Right forelimb (tissue), 1 donor: ENCODE results near the gene ZSWIM1.
"Not testable (repeated sequence)": the region's sequence is repeated elsewhere in the genome, so short reads cannot be mapped to it uniquely, and the experiment has no call there.

ENCODE experiments used
- DNase-seq: peaks from one replicate; pipeline ENCODE4 v3.0.0-alpha.2; 2018

Gene ZSWIM1

DNA sequence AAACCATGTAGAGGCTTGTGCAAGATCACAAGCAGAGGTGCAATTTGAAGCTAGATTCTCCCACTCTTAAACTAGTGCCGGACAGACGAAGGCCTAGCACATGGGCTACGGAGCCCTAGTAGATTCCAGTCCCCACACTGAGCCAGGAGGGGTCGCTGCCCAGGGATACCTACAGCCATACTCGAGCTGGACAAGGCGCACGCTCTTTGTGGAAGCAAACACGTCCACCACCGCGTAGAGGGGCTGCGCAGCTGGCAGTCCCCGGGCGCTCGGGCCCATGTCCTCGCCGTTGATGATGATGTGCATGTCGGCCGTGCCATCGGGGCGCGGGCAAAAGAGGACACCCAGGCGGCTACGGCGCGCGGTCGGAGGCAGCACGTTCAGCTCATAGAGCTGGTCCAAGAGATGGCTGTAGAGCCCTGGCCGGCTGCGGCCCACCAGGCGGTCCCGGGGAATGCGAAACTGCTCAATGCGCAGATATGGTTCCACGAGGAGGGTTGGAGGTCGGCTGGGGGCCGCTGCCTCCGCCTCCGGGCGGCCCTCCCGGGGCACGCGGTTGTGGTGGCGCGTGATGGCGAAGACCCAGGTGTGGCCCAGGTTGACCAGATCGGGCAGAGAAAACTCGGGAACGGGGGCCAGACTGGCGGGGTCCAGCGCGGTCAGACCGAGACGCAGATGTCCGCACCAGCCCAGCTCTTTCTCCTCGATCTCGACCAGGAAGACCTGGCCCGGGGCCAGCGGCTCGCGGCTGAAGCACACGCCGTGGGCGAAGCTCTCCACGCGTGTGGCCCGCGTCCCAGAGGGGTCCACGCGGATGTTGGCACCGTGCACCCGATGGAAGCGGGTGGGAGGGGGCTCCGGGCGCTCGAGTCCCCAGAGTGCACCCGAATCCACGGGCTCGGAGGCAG lies 9.3 kb downstream of the ZSWIM1 start:
- peak; percentile 87 for DNase-seq

DNA sequence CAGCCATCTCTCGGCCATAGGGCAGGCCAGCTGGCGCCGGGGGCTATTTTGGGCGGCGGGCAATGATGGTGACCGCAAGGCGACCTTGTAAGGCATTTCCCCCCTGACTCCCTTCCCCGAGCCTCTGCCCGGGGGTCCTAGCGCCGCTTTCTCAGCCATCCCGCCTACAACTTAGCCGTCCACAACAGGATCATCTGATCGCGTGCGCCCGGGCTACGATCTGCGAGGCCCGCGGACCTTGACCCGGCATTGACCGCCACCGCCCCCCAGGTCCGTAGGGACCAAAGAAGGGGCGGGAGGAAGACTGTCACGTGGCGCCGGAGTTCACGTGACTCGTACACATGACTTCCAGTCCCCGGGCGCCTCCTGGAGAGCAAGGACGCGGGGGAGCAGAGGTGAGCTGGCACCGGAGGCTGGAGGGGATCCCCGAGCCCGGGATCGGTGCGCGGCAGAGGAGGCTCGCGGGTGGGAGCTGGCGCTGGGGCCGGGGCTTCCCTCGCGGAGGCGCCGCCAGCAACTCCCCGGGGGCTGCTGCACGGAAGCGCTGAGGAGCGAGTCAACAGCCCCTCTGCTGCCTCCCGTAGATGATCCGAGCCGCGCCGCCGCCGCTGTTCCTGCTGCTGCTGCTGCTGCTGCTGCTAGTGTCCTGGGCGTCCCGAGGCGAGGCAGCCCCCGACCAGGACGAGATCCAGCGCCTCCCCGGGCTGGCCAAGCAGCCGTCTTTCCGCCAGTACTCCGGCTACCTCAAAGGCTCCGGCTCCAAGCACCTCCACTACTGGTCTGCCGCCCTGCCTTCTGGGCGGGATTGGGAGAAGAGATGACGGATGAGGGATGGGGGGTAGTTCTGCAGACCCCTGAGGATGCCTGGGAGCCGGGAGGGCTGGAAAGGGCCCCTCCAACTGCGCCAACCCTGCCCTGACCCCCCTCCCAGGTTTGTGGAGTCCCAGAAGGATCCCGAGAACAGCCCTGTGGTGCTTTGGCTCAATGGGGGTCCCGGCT lies 10.3 kb downstream of the ZSWIM1 start, which contains the start of the genes CTSA and NEURL2:
TSS of gene CTSA (plus strand) at position 351 of the 999 bp plus-strand sequence. CDS start at position 585, 234 bp downstream.
TSS of gene NEURL2 (minus strand) at position 224 of the 999 bp plus-strand sequence. CDS start at position 7, 217 bp downstream.
- peak; percentile 96 for DNase-seq

DNA sequence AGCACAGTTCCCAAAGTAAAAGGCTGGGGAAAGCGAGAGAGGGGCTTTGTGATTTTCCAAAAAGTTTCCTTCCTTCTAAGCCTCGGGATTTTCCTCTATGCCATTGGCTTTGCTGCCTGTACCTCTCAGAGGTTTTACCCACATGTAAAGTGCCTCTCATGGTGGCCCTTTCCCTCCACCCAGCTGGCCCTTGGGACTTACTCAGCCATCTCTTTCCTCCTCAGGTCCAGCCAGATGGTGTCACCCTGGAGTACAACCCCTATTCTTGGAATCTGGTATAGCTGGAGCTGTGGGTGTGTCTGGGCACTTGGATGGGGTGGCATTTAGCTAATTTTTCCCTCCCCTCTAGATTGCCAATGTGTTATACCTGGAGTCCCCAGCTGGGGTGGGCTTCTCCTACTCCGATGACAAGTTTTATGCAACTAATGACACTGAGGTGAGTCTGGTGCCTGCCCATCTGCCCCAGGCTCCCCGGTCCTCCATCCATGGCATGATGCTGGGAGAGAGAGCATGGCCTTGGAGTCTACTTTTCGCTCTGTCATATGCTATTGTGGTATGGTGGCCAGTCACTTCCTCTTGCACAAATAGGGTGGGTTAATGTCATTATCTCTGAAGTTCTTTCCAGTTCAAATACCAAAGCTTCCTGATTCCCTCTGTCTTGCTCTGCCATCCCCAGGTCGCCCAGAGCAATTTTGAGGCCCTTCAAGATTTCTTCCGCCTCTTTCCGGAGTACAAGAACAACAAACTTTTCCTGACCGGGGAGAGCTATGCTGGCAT lies 11.2 kb downstream of the ZSWIM1 start:
- DNase-seq, result no peak

DNA sequence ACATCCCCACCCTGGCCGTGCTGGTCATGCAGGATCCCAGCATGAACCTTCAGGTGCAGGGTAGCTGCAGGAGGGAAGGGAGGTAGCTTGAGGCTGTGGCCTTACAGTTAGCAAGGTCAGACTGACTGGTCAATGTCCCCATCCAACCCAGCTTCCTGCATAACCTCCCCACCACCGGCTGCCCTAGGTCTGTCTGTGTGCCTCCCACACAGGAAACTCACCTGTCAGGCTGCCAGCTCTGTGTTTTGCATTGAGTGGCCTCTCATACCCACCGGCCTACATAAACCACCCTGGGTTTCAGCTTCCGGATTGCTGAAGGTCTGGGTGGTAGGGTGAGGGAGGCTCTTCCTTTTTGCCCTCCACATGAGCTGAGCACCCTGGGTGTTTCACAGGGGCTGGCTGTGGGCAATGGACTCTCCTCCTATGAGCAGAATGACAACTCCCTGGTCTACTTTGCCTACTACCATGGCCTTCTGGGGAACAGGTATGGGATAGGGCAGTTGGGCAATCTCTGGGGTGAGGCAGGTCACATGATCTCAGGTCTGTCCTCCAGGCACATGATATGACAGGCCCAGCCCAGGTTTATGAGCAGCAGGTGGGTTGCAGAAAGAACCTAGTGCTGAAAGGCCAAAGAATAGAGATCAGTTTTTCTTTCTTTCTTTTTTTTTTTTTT lies 11.9 kb downstream of the ZSWIM1 start:
- no peak for DNase-seq

DNA sequence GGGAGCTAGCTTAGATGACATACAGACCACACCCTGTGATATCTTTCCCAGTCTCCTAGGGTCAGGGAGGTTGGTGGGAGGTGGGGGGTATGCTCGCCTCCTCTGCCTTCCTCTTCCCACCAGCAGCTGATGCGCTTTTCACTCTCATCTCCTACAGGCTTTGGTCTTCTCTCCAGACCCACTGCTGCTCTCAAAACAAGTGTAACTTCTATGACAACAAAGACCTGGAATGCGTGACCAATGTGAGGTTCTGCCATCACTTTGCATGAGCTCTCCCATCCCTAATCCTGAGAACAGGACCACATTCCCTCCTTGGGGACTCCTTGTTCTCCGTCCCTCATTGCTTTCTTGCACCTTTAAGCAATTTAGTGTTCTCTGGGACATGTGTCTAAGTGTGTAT lies 12.8 kb downstream of the ZSWIM1 start:
- DNase-seq, result no peak

DNA sequence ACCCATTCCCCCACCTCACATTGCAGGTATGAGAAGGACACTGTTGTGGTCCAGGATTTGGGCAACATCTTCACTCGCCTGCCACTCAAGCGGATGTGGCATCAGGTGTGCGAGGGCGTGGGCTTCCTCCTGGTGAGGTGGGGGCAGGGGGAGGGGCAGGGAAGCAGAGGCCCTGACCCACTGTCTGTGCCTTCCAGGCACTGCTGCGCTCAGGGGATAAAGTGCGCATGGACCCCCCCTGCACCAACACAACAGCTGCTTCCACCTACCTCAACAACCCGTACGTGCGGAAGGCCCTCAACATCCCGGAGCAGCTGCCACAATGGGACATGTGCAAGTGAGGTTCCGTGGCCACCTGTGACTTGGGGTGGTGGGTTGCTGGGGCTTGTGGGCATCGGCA lies 13.8 kb downstream of the ZSWIM1 start:
- DNase-seq, result no peak

DNA sequence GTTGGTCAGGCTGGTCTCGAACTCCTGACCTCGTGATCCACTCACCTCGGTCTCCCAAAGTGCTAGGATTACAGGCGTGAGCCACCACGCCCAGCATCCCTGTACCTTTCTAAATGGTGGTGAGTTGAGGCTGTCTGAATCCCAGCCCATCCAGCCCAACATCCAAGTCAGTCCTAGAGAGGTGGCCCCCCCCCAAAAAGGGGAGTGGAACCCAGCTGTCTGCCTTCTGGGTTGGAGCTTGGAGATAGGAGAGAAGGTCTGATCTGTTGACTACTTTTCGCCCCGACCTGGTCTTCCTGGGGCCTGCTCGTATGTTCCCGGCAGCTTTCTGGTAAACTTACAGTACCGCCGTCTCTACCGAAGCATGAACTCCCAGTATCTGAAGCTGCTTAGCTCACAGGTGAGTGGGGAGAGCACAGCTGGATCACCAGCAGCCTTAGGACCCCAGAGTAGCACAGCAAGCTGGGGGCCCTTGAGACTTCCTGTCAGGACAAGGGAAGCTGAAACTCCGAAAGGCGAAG lies 15.7 kb downstream of the ZSWIM1 start:
- no peak for DNase-seq

DNA sequence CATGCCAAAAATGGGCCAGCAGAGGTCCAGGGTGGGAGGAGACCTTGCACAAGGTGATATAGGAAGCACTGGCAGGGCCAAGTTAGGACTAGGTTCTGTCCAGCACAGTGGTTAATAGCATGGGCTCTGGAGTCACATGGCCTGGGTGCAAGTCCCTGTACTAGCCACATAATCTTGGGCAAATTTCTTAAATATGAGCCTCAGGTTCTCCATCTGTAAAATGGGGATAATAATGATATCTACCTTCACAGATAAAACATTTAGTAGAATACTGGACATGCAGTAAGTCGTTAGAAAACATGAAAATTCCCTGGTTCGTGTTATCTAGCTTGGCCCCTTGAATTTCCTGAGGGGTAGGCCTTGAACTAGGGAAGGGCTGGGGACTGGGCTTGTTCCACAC lies 16.3 kb downstream of the ZSWIM1 start:
- no peak for DNase-seq

DNA sequence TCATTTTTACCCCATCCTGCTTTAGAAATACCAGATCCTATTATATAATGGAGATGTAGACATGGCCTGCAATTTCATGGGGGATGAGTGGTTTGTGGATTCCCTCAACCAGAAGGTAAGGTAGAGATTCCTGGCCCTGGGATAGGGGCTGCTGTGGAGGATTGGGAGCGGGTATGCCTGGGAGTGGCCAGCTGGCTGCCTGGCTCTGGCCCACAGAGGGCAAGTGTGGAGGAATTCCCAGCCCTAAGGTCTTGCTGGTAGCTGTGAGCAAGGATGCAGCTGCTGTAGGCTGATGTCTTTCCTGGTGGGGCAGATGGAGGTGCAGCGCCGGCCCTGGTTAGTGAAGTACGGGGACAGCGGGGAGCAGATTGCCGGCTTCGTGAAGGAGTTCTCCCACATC lies 16.7 kb downstream of the ZSWIM1 start:
- DNase-seq, result no peak

DNA sequence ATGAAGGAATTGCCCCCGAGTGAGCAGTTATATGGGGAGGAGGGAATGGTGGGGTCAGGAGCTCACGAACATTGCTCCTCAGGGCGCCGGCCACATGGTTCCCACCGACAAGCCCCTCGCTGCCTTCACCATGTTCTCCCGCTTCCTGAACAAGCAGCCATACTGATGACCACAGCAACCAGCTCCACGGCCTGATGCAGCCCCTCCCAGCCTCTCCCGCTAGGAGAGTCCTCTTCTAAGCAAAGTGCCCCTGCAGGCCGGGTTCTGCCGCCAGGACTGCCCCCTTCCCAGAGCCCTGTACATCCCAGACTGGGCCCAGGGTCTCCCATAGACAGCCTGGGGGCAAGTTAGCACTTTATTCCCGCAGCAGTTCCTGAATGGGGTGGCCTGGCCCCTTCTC lies 17.3 kb downstream of the ZSWIM1 start:
- DNase-seq, result no peak

DNA sequence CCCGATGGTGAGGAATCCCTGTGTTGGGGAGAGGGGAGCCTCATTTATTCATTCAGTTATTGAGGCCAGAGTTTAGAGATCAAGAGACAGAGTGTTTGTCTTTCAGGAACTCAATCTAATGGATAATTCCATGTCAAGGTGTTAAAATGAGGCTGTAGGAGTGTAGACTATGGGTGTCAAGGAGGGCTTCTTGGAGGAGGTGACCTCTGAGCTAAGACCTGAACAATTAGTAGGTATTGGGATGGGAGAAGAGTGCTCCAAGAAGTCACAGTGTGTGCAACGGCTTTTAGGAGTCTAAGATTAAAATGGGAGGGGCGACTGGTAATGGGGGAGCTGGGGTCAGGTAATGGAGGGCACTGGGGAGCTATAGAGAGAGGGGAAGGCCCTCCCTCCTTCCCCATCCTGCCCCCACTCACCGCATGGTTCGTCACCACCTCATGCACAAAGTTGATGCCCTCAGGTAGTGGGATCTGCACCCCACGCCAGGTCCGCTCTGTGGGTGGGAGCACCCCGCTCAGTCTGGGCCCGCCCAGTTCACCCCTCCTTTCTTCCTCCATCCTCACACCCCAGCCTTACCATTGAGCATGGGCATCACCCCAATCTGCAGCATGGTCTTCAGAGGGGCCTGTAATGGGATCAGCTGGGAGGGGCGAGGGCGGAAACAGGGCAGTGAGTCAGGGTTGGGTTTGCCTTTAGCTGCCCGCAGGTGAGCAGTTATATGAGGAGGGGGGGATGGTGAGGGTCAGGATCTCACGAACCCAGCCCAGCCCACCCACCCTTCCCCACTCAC lies 18.2 kb downstream of the ZSWIM1 start:
- no peak for DNase-seq

DNA sequence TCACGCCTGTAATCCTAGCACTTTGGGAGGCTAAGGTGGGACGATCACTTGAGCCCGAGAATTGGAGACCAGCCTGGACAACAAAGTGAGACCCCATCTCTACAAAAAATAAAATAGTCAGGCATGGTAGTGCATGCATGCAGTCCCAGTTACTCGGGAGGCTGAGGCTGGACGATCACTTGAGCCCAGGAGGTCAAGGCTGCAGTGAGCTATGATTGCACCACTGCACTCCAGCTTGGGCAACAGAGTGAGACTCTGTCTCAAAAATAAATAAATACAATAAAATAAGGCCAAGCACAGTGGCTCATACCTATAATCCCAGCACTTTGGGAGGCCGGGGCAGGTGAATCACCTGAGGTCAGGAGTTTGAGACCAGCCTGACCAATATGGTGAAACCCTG lies 20.3 kb downstream of the ZSWIM1 start:
- not testable (repeated sequence) for DNase-seq

DNA sequence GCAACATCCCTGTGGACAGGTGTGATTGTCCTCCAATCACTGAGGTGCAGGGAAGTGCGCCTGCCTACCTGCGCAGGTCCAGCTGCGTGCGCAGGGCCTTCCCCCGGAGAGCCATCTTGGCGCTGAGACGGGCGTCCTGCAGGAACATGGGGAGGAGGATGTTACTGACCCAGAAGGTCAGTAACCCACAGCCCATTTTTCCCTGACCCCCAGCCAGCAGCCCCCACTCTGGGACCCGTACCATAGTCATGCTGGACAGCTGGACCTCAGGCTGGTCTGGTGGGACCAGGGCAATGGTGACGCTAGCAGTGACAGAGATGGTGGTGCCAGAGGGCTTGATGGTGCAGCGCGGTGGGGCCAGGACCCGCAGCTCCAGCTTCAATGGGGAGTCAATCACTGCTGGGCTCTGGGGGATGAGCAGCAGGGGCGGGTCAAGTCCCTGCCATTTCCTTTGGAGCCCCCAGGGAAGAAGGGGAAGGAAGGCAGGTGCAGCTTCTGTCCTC lies 21.2 kb downstream of the ZSWIM1 start:
- no peak for DNase-seq

DNA sequence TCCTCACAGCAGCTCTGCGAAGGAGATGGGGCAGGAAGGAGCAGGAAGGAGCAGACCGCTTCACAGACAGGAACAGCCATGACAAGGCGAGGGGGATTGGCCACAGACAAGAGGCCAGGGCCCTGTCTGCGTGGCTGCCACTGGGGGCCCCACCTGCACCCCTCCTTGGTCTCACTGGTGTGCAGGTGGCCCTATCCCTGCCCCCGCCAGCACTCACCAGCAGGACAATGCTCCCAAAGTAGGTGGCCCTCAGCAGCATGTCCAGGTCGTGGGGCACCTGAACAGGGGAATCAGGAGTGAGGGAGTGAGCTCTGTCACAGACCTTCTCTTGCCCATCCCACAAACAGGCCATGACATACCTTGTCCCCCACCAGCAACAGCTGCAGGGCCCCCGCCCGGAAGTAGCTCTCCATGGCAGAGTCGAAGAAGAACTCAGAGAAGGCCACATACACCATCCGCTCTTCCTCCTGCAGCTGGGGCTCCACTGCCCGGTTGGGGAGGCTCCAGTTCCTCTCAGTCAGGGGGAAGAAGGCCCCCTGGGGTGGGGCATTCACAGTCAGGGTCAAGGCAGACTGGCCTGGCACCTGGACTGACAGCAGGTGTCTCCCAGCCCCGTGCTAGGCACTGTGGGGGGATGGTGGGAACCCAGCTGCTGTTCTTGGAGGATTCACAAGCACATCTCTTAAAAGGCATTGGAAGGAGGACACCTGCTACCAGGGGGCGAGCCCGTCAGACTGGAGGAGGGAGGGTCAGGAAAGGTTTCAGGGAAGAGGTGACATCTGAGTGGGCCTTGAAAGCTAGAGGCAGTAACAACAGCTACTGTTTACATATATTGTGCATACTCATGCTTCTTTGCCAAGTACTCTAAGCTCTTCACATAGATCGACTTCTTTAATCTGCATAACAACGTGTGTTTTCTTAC lies 23.8 kb downstream of the ZSWIM1 start:
- no peak for DNase-seq

DNA sequence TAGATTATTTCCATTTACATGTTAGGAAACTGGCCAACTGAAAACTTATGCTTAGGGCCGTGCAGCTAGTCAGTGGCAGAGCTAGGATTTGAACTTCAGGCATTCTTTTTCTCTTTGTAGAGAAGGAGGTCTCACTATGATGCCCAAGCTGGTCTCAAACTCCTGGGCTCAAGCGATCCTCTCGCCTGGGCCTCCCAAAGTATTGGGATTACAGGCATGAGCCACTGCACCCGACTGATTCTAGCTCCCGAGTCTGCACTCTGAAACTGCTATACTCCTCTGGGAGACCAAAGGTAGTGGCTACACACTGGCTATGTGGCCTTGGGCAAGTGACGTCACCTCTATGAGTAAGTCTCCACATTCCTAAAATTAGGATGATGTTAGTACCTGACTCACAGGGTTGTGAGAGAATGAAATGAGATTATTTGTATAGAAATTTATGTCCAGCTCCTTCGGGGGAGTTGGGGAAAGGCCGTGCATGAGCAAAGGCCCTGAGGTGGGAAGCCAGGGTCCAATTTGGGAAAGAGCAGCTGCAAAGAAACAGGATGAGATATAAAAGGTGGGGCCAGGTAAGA lies 24.6 kb downstream of the ZSWIM1 start:
- no peak for DNase-seq

DNA sequence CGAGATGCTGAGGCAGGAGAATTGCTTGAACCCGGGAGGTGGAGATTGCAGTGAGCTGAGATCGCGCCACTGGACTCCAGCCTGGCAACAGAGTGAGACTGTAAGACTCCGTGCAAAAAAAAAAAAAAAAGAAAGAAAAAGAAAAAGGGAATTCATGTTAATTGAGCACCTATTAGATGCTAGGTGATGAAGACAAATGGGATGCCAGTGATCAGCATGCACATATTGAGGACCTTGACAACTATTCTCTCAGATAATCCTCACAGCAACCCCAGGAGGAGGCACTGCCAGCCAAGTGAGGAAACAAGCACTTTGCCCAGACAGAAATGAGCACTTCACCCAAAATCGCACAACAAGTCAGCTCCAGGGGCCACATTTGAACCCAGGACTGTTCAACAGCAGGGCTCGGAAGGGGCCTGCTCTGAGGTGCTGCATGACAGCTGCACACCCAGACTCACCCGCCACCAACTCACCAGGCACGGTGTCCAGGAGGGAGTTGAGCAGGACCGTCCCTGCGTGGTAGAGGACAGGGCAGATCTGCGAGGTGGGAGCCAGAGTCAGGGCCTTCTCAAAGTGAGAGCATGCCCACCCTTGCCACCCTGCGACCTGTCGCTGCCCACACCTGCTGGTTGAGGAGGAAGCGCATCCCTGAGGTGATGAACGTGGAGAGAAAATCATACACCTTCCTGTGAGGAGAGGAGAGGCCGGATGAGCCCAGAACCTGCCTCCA lies 26.4 kb downstream of the ZSWIM1 start:
- no peak for DNase-seq

DNA sequence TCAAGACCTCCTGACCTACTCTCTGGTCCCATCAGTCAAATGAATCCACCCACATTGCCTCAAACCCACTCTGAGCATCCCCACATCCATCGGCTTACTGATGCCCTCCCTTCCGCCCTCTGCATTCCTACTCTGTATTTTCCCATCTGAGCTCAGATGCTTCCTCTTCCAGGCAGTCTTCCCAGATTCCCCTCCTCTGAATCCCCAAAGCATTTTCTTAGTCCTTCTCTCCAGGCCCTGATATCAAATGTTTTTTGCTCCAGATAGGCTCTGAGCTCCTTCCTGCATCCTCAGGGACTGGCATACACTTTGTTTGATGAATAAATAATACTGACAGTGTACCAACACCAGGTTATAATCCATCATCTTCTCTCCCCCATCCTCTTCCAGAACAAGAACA lies 27.1 kb downstream of the ZSWIM1 start:
- DNase-seq, result no peak

DNA sequence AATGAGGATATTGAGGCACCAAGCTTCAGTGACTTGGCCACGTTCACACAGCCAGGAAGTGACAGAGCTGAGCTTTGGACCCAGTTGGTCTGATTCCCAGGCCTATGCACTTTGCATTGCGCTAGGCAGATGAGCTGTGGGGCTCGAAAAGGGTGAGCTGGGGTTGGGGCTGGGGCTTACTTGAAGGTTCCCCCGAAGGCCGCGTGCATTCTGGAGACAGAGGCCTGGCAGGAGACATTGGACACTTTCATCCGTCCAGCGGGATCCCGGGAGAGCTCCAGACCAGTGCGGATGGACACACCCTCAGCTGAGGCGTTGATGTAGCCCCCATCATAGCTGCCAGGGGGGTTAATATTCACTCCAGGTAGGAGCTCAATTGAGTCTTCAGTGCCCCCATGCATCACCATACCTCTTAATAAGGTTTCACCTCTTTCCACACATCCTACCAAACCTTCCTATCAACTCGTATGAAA lies 28.3 kb downstream of the ZSWIM1 start:
- no peak for DNase-seq
